ENCODE measurements around the gene TCF25. TPM values are rescaled to one million over a fixed set of nuclear protein-coding genes. Genes with fewer than 3 reads are reported as not detected.

The TCF25 gene
- total and polyA plus RNA-seq, 2 donors (not counting 1 experiment from before 2014, with no cell fraction given): 150 to 176 TPM

- no peaks in the 10 kb centered on the region for H3K27me3 ChIP-seq (ENCODE audit: control insufficient read depth, insufficient read depth, low read length)
- no peak overlapping the region for H3K4me2 ChIP-seq (ENCODE audit: extremely low read depth, insufficient read depth, low read length)
- H2AFZ ChIP-seq (ENCODE audit: low read length): no peak overlapping the region
- no peak overlapping the region for H3K27ac ChIP-seq (ENCODE audit: insufficient read depth, low read length)
- H4K20me1 ChIP-seq (ENCODE audit: control insufficient read depth, extremely low read depth, insufficient read depth, low read length): no peaks in the 10 kb centered on the region
- no peak overlapping the region for H3K4me3 ChIP-seq (replicated peaks in 1 of 4; ENCODE audit: control extremely low read depth in 1 of 4, insufficient read depth in 1 of 4, low read depth in 3 of 4, low read length in 4 of 4)
- H3K9ac ChIP-seq (ENCODE audit: insufficient read depth, low read length): no peak overlapping the region
- no peak for TF ChIP-seq EZH2 (IDR thresholded peaks at IDR 0.05; ENCODE audit: low read length, missing control alignments)
- TF ChIP-seq CTCF (conservative IDR thresholded peaks at IDR 0.05 in 1 of 2, IDR thresholded peaks at IDR 0.05 in 1 of 2; ENCODE audit: low read depth in 1 of 2, low read length in 2 of 2): no peak
- no peak for DNase-seq (ENCODE audit: low read depth in 2 of 2)
- H3K36me3 ChIP-seq (ENCODE audit: control insufficient read depth, insufficient read depth, low read length): peaks cover 23% of the 10 kb centered on the region
- H3K4me1 ChIP-seq (ENCODE audit: control insufficient read depth, extremely low read depth, insufficient read depth, low read length): no peaks in the 10 kb centered on the region
- H3K9me3 ChIP-seq (ENCODE audit: control insufficient read depth, insufficient read depth, low read depth, low read length): no peaks in the 10 kb centered on the region
- H3K79me2 ChIP-seq (ENCODE audit: control insufficient read depth, insufficient read depth, low read length): no peaks in the 10 kb centered on the region
Observed at GRCh38 chr16:89957216-89957785, 83.9 kb downstream of the TCF25 start.

DNA sequence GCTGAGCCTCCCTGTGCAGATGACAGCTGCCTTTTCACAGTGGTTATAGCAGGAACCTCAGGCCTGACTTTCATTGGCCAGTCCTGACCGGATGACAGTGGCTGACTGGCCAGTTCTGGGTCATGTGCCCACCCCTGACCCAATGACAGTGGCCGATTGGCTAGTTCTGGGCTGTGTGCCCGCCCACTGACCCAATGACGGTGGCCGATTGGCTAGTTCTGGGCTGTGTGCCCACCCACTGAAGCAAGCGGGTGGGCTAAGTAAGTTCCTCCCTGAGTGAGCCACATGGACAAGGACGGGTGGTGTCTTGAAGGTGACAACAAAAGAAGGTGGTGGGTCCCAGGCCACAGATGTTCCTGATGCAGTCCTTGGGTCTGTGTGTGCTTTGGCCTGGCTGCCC, 84.7 kb downstream of the TCF25 start:
- H3K4me2 ChIP-seq (ENCODE audit: extremely low read depth, insufficient read depth, low read length): no peak overlapping the region
- H4K20me1 ChIP-seq (ENCODE audit: control insufficient read depth, extremely low read depth, insufficient read depth, low read length): no peaks in the 10 kb centered on the region
- H3K9ac ChIP-seq (ENCODE audit: insufficient read depth, low read length): no peak overlapping the region
- H3K79me2 ChIP-seq (ENCODE audit: control insufficient read depth, insufficient read depth, low read length): no peaks in the 10 kb centered on the region
- no peak for TF ChIP-seq CTCF (conservative IDR thresholded peaks at IDR 0.05 in 1 of 2, IDR thresholded peaks at IDR 0.05 in 1 of 2; ENCODE audit: low read depth in 1 of 2, low read length in 2 of 2)
- TF ChIP-seq EZH2 (IDR thresholded peaks at IDR 0.05; ENCODE audit: low read length, missing control alignments): no peak
- no peak overlapping the region for H3K27ac ChIP-seq (ENCODE audit: insufficient read depth, low read length)
- no peaks in the 10 kb centered on the region for H3K9me3 ChIP-seq (ENCODE audit: control insufficient read depth, insufficient read depth, low read depth, low read length)
- H2AFZ ChIP-seq (ENCODE audit: low read length): no peak overlapping the region
- H3K36me3 ChIP-seq (ENCODE audit: control insufficient read depth, insufficient read depth, low read length): peaks cover 23% of the 10 kb centered on the region
- H3K4me3 ChIP-seq (replicated peaks in 1 of 4; ENCODE audit: control extremely low read depth in 1 of 4, insufficient read depth in 1 of 4, low read depth in 3 of 4, low read length in 4 of 4): no peak overlapping the region
- no peaks in the 10 kb centered on the region for H3K27me3 ChIP-seq (ENCODE audit: control insufficient read depth, insufficient read depth, low read length)
- no peaks in the 10 kb centered on the region for H3K4me1 ChIP-seq (ENCODE audit: control insufficient read depth, extremely low read depth, insufficient read depth, low read length)
- peak; percentile 14 to 15 for DNase-seq (ENCODE audit: low read depth in 2 of 2)

DNA sequence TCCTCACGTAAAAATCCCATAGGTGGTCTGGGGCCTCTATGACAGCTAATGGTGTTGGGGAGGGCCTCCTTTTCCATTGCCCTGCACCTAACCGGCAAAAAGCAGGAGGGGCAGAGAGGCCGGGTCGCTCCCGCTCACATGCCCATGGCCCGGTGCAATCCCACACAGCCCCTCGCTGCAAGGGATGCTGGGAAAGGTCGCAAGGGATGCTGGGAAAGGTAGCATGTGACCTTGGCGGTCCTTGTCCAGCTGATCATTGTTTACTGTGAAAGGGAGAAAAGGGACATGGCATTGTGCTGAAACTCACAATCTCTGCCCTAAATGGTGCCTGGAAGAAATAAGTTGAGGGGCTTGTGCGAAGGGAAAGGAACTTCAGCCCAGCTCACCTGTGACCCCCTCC, 85.2 kb downstream of the TCF25 start:
- Histone ChIP-seq H3K4me2 (ENCODE audit: extremely low read depth, insufficient read depth, low read length) (no peak overlapping the region), H3K4me3 (replicated peaks in 1 of 4; ENCODE audit: control extremely low read depth in 1 of 4, insufficient read depth in 1 of 4, low read depth in 3 of 4, low read length in 4 of 4) (no peak overlapping the region), H3K9ac (ENCODE audit: insufficient read depth, low read length) (no peak overlapping the region), H3K27ac (ENCODE audit: insufficient read depth, low read length) (no peak overlapping the region), H3K27me3 (ENCODE audit: control insufficient read depth, insufficient read depth, low read length) (no peaks in the 10 kb centered on the region), H3K36me3 (ENCODE audit: control insufficient read depth, insufficient read depth, low read length) (peaks cover 23% of the 10 kb centered on the region), H3K9me3 (ENCODE audit: control insufficient read depth, insufficient read depth, low read depth, low read length) (no peaks in the 10 kb centered on the region), H3K4me1 (ENCODE audit: control insufficient read depth, extremely low read depth, insufficient read depth, low read length) (no peaks in the 10 kb centered on the region), H4K20me1 (ENCODE audit: control insufficient read depth, extremely low read depth, insufficient read depth, low read length) (no peaks in the 10 kb centered on the region), H3K79me2 (ENCODE audit: control insufficient read depth, insufficient read depth, low read length) (no peaks in the 10 kb centered on the region), H2AFZ (ENCODE audit: low read length) (no peak overlapping the region)
- TF ChIP-seq CTCF (conservative IDR thresholded peaks at IDR 0.05 in 1 of 2, IDR thresholded peaks at IDR 0.05 in 1 of 2; ENCODE audit: low read depth in 1 of 2, low read length in 2 of 2): no peak
- TF ChIP-seq EZH2 (IDR thresholded peaks at IDR 0.05; ENCODE audit: low read length, missing control alignments): no peak
- no peak for DNase-seq (ENCODE audit: low read depth in 2 of 2)
